H9 (cell line): ENCODE measurements around the gene PTPN12. TPM values are rescaled to one million over a fixed set of nuclear protein-coding genes. Genes with fewer than 3 reads are reported as not detected.

Experiments used
- DNase-seq: peaks from one replicate; pipeline ENCODE4 v3.0.0-alpha.2; 2017
- H2AFZ ChIP-seq: one replicate; pipeline ENCODE4 v1.6.1; 2013; ENCODE audit warnings: mild to moderate bottlenecking, low read length, control low read depth, moderate library complexity
- H2AK5ac ChIP-seq: 2 replicates; pipeline ENCODE4 v1.6.1; 2013; ENCODE audit warnings: low read length, control low read depth, mixed read lengths; ENCODE audit not compliant: insufficient read length
- H2BK120ac ChIP-seq: one replicate; pipeline ENCODE4 v1.6.1; 2013; ENCODE audit warnings: low read depth, mild to moderate bottlenecking, low read length, control low read depth, inconsistent platforms; ENCODE audit not compliant: poor library complexity, severe bottlenecking
- H2BK12ac ChIP-seq: 2 replicates; pipeline ENCODE4 v1.6.1; 2013; ENCODE audit warnings: low read length, control low read depth, mixed read lengths, low read depth; ENCODE audit not compliant: insufficient read length
- H2BK15ac ChIP-seq: 2 replicates; pipeline ENCODE4 v1.6.1; 2013; ENCODE audit warnings: low read depth, low read length, control low read depth
- H2BK20ac ChIP-seq: one replicate; pipeline ENCODE4 v1.6.1; 2013; ENCODE audit warnings: low read depth, mild to moderate bottlenecking, low read length, control low read depth, inconsistent platforms; ENCODE audit not compliant: poor library complexity, severe bottlenecking
- H2BK5ac ChIP-seq: 2 replicates; pipeline ENCODE4 v1.6.1; 2013; ENCODE audit warnings: low read length, control low read depth, mixed read lengths; ENCODE audit not compliant: insufficient read length
- H3K14ac ChIP-seq: 2 replicates; pipeline ENCODE4 v1.6.1; 2013; ENCODE audit warnings: low read length, control low read depth; ENCODE audit not compliant: insufficient read depth
- H3K18ac ChIP-seq: 2 replicates; pipeline ENCODE4 v1.6.1; 2013; ENCODE audit warnings: low read depth, mild to moderate bottlenecking, mixed read lengths, low read length, control low read depth; ENCODE audit not compliant: insufficient read length
- H3K23ac ChIP-seq: 2 replicates; pipeline ENCODE4 v1.6.1; 2013; ENCODE audit warnings: low read length, control low read depth, mixed read lengths, low read depth; ENCODE audit not compliant: insufficient read length
- H3K23me2 ChIP-seq: 2 replicates; pipeline ENCODE4 v1.6.1; 2013; ENCODE audit warnings: low read depth, mild to moderate bottlenecking, mixed read lengths, low read length, control low read depth; ENCODE audit not compliant: insufficient read length, poor library complexity, severe bottlenecking
- H3K27ac ChIP-seq: 2 replicates; pipeline ENCODE4 v1.5.1; 2013; ENCODE audit warnings: low read length, control low read depth, mixed read lengths, low read depth; ENCODE audit not compliant: insufficient read length
- H3K27me3 ChIP-seq: 2 replicates; pipeline ENCODE4 v1.6.1; 2013; ENCODE audit warnings: low read length, control low read depth, inconsistent platforms; ENCODE audit not compliant: insufficient read depth
- H3K4ac ChIP-seq: 2 replicates; pipeline ENCODE4 v1.6.1; 2013; ENCODE audit warnings: low read depth, mild to moderate bottlenecking, control low read depth, inconsistent platforms, low read length, moderate library complexity
- H3K4me1 ChIP-seq: 2 replicates; pipeline ENCODE4 v1.6.1; 2013; ENCODE audit warnings: low read length, control low read depth, inconsistent platforms; ENCODE audit not compliant: insufficient read depth
- H3K4me2 ChIP-seq: 2 replicates; pipeline ENCODE4 v1.6.1; 2013; ENCODE audit warnings: low read length, control low read depth, mixed read lengths; ENCODE audit not compliant: insufficient read length, insufficient read depth
- H3K56ac ChIP-seq: 2 replicates; pipeline ENCODE4 v1.6.1; 2013; ENCODE audit warnings: low read depth, mild to moderate bottlenecking, mixed read lengths, low read length, control low read depth; ENCODE audit not compliant: insufficient read length
- H3K79me1 ChIP-seq: 2 replicates; pipeline ENCODE4 v1.6.1; 2013; ENCODE audit warnings: low read depth, mild to moderate bottlenecking, moderate library complexity, low read length, control low read depth, inconsistent platforms; ENCODE audit not compliant: insufficient read depth, poor library complexity, severe bottlenecking
- H3K79me2 ChIP-seq: 2 replicates; pipeline ENCODE4 v1.6.1; 2013; ENCODE audit warnings: low read length, control low read depth, inconsistent platforms; ENCODE audit not compliant: insufficient read depth
- H3K9ac ChIP-seq: 2 replicates; pipeline ENCODE4 v1.6.1; 2013; ENCODE audit warnings: low read length, control low read depth, mixed read lengths; ENCODE audit not compliant: insufficient read length; ENCODE audit errors: extremely low read depth
- H3K9me3 ChIP-seq: one replicate; pipeline ENCODE4 v1.6.1; 2013; ENCODE audit warnings: low read depth, low read length, inconsistent platforms; ENCODE audit not compliant: control insufficient read depth
- H3T11ph ChIP-seq: one replicate; pipeline ENCODE4 v1.6.1; 2013; ENCODE audit warnings: mild to moderate bottlenecking, low read length, control low read depth, inconsistent platforms
- H4K20me1 ChIP-seq: one replicate; pipeline ENCODE4 v1.6.1; 2013; ENCODE audit not compliant: control insufficient read depth, insufficient read length, insufficient read depth
- H4K5ac ChIP-seq: 2 replicates; pipeline ENCODE4 v1.6.1; 2013; ENCODE audit warnings: low read depth, mild to moderate bottlenecking, mixed read lengths, low read length, control low read depth; ENCODE audit not compliant: insufficient read length
- H4K8ac ChIP-seq: replicated peaks from 2 replicates; pipeline ENCODE4 v1.6.1; 2013; ENCODE audit warnings: low read length, control low read depth, mixed read lengths, low read depth; ENCODE audit not compliant: insufficient read length
- H4K91ac ChIP-seq: 2 replicates; pipeline ENCODE4 v1.6.1; 2013; ENCODE audit warnings: low read depth, mild to moderate bottlenecking, moderate library complexity, mixed read lengths, low read length, control low read depth; ENCODE audit not compliant: insufficient read length
- H3K27ac Mint-ChIP-seq, 3 experiments: 2 replicates in 2 of 3; 3 replicates in 1 of 3; pipeline ENCODE4 v1.8.0; 2020 to 2021; ENCODE audit warnings: mixed read lengths in 3 of 3, mild to moderate bottlenecking in 1 of 3, moderate library complexity in 1 of 3
- H3K27me3 Mint-ChIP-seq: 2 replicates; pipeline ENCODE4 v1.8.0; 2021; ENCODE audit warnings: low read depth, mild to moderate bottlenecking, moderate library complexity, mixed read lengths
- H3K36me3 Mint-ChIP-seq, 3 experiments: 2 replicates in 2 of 3; 3 replicates in 1 of 3; pipeline ENCODE4 v1.8.0; 2020 to 2021; ENCODE audit warnings: low read depth in 3 of 3, mixed read lengths in 3 of 3; ENCODE audit not compliant: insufficient read depth in 1 of 3
- H3K4me1 Mint-ChIP-seq, 2 experiments: 2 replicates each; pipeline ENCODE4 v1.8.0; 2020; ENCODE audit warnings: mixed read lengths in 2 of 2
- H3K4me3 Mint-ChIP-seq, 2 experiments: 2 replicates in 1 of 2; 3 replicates in 1 of 2; pipeline ENCODE4 v1.8.0; 2020 to 2021; ENCODE audit warnings: mild to moderate bottlenecking in 2 of 2, mixed read lengths in 2 of 2, moderate library complexity in 1 of 2
- H3K9me3 Mint-ChIP-seq, 2 experiments: 2 replicates in 1 of 2; 3 replicates in 1 of 2; pipeline ENCODE4 v1.8.0; 2020; ENCODE audit warnings: mild to moderate bottlenecking in 2 of 2, mixed read lengths in 2 of 2, moderate library complexity in 1 of 2
- WGBS: extraction: QIAGEN DNeasy Blood & Tissue Kit; methylation state at CpG from one replicate; pipeline ENCODE4 v1.1.7; 2013; ENCODE audit warnings: missing lambda C conversion rate, low lambda C conversion rate, mixed read lengths; ENCODE audit not compliant: insufficient read length; ENCODE audit errors: extremely low coverage; 5-methylcytosine and 5-hydroxymethylcytosine counted together
- total RNA-seq: library from RNA; stranded (reverse); gene quantifications from 2 replicates; pipeline ENCODE4 v1.2.1, GENCODE V29; 2021
- TF ChIP-seq, protein P1 (sequence below): fragments of 200-600 bp; sonication (generic); conservative IDR thresholded peaks from 3 replicates; pipeline ENCODE4 v1.8.0; 2021; ENCODE audit warnings: antibody characterized with exemption, mild to moderate bottlenecking

PTPN12 gene
- total RNA-seq, 1 experiment from 2014 or later, result 128 TPM

GRCh38 chr7:77648742-77649338 lies 111.7 kb downstream of the PTPN12 start:
- peak overlapping the region; percentile 44 to 73 (median 56); a peak in 4 of 7 replicates for H3K27ac Mint-ChIP-seq
- no peak overlapping the region for H3K56ac ChIP-seq

More at GRCh38 chr7:77648742-77649338, 111.7 kb downstream of the PTPN12 start:
- Histone ChIP-seq H3K4me1 (no peaks in the 10 kb centered on the region), H3K27ac (no peak overlapping the region), H3K79me2 (no peaks in the 10 kb centered on the region), H4K91ac (no peak overlapping the region), H4K20me1 (no peaks in the 10 kb centered on the region), H3K23me2 (no peaks in the 10 kb centered on the region), H3K4ac (no peak overlapping the region), H3T11ph (no peak overlapping the region), H4K5ac (no peak overlapping the region), H2BK12ac (no peak overlapping the region), H3K9me3 (no peaks in the 10 kb centered on the region), H3K4me2 (no peak overlapping the region), H2AFZ (no peak overlapping the region), H3K14ac (no peak overlapping the region), H2AK5ac (no peak overlapping the region), H4K8ac (no peak overlapping the region), H2BK15ac (no peak overlapping the region), H3K9ac (no peak overlapping the region), H3K23ac (no peak overlapping the region), H2BK120ac (no peak overlapping the region), H2BK20ac (no peak overlapping the region), H2BK5ac (no peak overlapping the region), H3K27me3 (no peaks in the 10 kb centered on the region), H3K18ac (no peak overlapping the region), H3K79me1 (no peaks in the 10 kb centered on the region)
- WGBS, result no CpG with 5 or more reads among the region's 6 CpGs
- TF ChIP-seq, protein P1, sequence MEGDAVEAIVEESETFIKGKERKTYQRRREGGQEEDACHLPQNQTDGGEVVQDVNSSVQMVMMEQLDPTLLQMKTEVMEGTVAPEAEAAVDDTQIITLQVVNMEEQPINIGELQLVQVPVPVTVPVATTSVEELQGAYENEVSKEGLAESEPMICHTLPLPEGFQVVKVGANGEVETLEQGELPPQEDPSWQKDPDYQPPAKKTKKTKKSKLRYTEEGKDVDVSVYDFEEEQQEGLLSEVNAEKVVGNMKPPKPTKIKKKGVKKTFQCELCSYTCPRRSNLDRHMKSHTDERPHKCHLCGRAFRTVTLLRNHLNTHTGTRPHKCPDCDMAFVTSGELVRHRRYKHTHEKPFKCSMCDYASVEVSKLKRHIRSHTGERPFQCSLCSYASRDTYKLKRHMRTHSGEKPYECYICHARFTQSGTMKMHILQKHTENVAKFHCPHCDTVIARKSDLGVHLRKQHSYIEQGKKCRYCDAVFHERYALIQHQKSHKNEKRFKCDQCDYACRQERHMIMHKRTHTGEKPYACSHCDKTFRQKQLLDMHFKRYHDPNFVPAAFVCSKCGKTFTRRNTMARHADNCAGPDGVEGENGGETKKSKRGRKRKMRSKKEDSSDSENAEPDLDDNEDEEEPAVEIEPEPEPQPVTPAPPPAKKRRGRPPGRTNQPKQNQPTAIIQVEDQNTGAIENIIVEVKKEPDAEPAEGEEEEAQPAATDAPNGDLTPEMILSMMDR, result no peak
- no peaks in the 10 kb centered on the region for H3K4me1 Mint-ChIP-seq
- no peak overlapping the region for H3K4me3 Mint-ChIP-seq
- peaks cover 1% of the 10 kb centered on the region; the same call in 1 of the 2 replicates for H3K27me3 Mint-ChIP-seq
- peaks cover 13 to 40% (median 14%) of the 10 kb centered on the region in 3 experiments; a peak in 6 of 7 replicates for H3K36me3 Mint-ChIP-seq
- no peaks in the 10 kb centered on the region for H3K9me3 Mint-ChIP-seq
- DNase-seq, result no peak
